ENCODE measurements around the gene HYPK.

Gene HYPK, protein sequence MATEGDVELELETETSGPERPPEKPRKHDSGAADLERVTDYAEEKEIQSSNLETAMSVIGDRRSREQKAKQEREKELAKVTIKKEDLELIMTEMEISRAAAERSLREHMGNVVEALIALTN

GRCh38 chr15:43800286-43801141, at the start of gene HYPK:
HYPK (plus strand) TSS chr15:43800599; CDS start chr15:43800623, 24 bp downstream.
- DNase-seq (ENCODE audit: low read depth) = peak; percentile 89

DNA sequence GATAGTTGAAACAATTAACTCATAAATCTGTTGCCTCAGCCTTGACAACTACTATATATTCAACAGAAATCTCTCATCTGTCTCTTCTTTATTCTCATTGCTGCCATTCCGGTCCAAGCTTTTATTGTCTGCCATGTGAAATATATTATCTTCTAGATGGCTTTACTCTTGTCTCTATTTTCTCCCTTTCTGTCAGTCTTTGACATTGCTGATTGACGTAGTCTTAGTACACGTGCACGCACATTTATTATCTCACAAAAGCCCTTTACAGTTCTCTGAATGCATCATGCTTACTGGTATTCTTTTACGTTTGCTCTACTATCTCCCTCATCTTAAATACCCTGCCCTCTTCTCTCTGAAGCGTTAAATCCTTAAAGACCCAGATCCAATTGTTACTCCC, 48.5 kb upstream of the HYPK start:
- no peak for DNase-seq (ENCODE audit: low read depth)

- DNase-seq (ENCODE audit: low read depth) = no peak
Measured at GRCh38 chr15:43762824-43763223, 37.6 kb upstream of the HYPK start.

GRCh38 chr15:43763819-43764446, 36.5 kb upstream of the HYPK start:
- DNase-seq (ENCODE audit: low read depth) = no peak

GRCh38 chr15:43769584-43770228, 30.7 kb upstream of the HYPK start:
- DNase-seq (ENCODE audit: low read depth) = peak; percentile 46

DNA sequence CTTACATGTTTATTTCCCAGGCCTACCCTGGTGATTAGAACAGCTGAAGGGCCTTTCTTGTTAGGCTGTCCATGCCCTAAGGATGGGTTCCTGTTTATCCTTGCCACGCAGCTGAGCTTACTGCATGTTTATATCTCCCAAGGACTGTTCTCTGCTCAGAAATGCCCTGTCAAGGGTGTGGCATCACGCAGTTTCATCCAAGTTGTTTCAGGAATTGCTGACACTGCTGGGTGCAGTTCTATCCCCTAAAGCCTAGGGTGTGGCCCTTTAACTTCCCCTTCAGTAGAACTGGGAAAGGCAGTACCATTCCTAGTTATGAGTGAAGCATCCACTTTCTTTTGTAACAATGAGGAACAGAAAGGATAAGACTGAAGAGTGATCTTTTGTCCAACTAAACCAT, 28.6 kb upstream of the HYPK start:
- no peak for DNase-seq (ENCODE audit: low read depth)

DNA sequence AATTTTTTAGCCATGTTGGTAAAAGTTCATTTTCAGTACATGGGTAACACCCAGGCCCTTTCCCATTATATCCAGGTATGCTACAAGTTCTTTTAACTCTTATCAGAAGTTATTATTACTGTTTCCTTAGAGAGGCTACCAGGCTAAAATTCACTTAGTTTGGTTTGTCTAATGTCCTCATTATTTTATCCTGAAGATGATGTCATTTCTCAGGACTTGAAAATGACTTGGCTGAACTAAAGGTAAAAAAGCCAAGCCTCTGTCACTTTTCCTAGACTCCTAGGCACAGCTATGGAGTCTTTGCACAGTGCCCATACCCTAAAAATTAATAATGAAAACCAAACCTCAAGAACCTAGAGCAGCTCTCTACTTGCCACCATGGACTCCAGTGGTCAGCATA, 27.8 kb upstream of the HYPK start:
- no peak for DNase-seq (ENCODE audit: low read depth)

DNA sequence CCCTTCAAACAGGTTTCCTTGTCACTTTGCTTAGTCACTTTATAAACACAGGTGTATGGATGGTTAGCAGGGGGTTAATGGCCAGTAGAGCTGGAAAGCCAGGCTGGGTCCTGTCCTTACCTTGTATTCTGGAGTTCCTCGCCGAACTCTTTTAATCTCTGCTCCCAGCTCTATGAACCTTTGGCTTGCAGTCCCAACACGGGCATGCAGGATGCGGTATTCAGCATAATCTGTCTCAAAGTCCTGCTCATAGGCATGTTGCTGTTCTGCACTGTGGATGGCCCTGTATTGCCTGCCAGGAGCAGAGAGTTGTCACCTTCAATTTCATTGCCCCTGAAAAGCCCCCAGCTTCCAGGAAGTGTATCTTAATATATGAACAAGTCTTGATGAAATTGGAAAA, 26.3 kb upstream of the HYPK start:
- no peak for DNase-seq (ENCODE audit: low read depth)

GRCh38 chr15:43775411-43775965, 24.9 kb upstream of the HYPK start:
- DNase-seq (ENCODE audit: low read depth) = no peak

DNA sequence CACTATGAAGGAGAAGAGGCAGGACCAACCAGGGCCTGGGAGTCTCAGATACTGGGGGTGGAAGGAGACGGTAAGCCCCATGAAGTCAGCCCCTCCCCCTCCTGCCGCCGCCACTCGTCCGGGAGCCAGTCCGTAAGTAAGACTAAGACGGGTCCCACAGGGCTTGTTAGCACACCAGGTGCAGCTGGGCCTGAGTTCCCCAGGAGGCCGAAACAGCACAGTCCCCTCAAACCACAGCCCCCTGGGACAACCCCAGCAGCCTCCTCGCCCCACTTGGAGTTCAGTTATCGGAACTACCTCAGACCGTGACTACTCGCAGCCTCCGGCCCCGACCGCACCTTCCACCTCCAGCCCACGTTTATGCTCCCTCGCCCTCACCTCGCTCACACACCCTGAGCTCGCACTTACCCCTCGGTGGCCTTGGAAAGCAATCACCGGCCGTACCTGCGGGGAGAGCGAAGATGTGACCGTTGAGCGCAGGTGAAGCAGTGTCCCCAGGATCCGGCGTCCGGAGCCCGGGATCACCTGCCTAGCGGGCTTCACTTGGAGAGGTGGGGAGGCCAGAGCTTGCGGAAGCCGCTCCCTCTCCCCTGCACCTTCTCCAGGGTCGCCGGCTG, 24.2 kb upstream of the HYPK start:
- no peak for DNase-seq (ENCODE audit: low read depth)

- peak; percentile 71 for DNase-seq (ENCODE audit: low read depth)
Measured at GRCh38 chr15:43776718-43777266, 23.6 kb upstream of the HYPK start, which contains the start of gene ELL3. ELL3 (minus strand) TSS chr15:43776966; CDS start chr15:43776901, 65 bp downstream.

DNA sequence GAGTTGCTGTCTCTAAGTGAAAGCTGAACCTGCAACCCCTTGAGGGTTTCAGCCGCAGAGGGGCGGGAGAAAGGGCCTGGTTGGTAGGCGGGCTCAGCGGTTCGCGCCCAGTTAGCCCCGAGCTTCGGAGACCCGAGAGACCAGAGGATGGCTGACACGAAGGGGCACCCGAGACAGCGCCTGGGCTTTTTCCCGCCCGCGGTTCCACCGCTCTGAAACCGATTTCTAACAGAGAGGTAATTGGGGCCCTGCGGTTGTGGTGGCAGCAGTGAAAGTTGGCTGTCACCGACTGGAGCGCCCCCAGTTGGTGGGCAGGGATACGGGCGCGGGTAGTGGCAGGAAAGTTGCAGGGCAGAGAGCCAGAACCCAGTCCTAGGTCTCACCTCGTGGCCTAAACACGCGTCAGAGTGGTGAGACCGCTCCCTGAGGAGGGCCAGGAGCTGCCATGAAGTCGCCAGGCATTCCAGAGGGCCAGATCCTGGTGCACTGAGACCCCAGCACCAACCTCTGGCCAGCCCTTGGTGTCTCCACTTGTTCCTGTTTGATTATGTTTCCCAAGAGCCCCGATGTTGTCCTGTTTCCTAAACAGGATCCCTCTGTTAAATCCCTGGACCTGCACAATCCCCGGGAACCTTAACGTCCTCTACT, 23.0 kb upstream of the HYPK start:
- DNase-seq (ENCODE audit: low read depth) = peak; percentile 74

GRCh38 chr15:43779016-43779415, 21.4 kb upstream of the HYPK start:
- DNase-seq (ENCODE audit: low read depth) = no peak

DNA sequence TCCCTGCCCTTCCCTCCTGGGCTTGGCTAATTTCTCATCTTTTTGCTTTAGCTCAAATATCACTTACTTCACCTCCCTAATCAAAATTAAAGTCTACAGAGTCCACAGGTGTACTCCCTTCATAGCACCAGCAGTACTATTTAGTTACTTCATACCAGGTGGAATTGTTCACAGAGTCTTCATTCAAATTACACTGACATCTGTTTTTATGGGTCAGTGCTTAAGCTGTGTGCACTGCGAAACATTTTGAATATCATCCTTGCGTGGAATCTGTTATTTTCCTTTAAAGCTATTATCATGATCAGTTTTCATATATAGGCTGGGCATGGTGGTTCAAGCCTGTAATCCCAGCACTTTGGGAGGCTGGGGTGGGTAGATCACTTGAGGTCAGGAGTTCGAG, 11.0 kb upstream of the HYPK start:
- no peak for DNase-seq (ENCODE audit: low read depth)

GRCh38 chr15:43791993-43792760, 8.2 kb upstream of the HYPK start, which contains the start of gene SERF2:
SERF2 (plus strand) TSS chr15:43792320; CDS start chr15:43792377, 57 bp downstream.
- peak; percentile 100 for DNase-seq (ENCODE audit: low read depth)

- DNase-seq (ENCODE audit: low read depth) = no peak
Measured at GRCh38 chr15:43792761-43793476, 7.5 kb upstream of the HYPK start.

- DNase-seq (ENCODE audit: low read depth) = no peak
Measured at GRCh38 chr15:43793647-43794046, 6.8 kb upstream of the HYPK start.

- no peak for DNase-seq (ENCODE audit: low read depth)
Measured at GRCh38 chr15:43794269-43795037, 5.9 kb upstream of the HYPK start.

DNA sequence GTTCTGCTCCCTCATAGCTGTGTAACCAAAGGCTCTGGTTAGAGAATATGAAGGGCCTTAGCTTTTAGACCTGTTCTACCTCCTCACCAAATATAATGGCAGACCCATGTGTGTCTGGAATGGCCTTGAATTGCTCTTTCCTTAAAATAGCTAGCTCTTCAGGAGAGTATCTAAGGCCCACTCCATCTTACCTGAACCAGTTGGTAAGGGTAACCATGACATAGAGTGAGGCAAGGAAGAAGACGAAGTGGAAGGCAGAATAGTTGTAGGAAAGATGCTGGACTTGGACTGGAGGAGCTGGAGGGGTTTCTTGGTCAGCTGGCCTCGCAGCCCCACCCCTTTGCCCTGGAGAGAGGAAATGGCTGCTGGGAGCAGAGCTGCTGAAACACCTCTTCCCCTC, 5.2 kb upstream of the HYPK start:
- DNase-seq (ENCODE audit: low read depth) = no peak

All from stimulated activated CD4-positive, alpha-beta T cell treated with anti-CD3 and anti-CD28 coated beads, Interleukin-2, amount 100 ng/mL, for 4 hours (primary cell).